Measurements from ENCODE around the gene UBC. TPM values are rescaled to one million over a fixed set of nuclear protein-coding genes. Genes with fewer than 3 reads are reported as not detected.

Gene UBC
- total RNA-seq, 1 experiment from 2014 or later = 1,051 TPM

- H3K36me3 ChIP-seq (replicated peaks; ENCODE audit: control insufficient read depth, insufficient read depth, low read length) = no peaks in the 10 kb centered on the region
- no peak for DNase-seq
- no peak overlapping the region for H3K4me3 ChIP-seq (ENCODE audit: insufficient read depth, low read depth, low read length)
- no peaks in the 10 kb centered on the region for H3K27me3 ChIP-seq (ENCODE audit: control insufficient read depth, insufficient read depth, low read length)
These were observed 42.3 kb downstream of the UBC start for GRCh38 chr12:124872068-124872719.

DNA sequence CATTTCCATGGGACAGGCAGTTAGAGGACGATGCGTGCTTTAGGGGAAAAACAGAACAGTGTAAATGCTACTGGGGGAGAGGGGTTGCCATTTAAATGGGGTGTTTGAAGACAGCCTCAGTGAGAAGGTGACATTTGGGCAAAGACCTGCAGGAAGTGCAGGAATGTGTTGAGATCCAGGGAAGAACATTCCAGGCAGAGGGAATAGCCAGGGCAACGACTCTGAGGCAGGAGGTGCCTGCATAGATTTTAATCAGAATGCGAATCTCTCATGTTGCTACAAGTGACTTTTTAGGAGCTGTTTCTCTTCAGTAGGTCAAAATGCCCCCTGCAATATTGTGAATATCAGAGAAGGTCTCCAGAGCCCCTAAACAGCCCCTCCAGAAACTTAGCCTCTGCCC is 43.2 kb downstream of the UBC start:
- DNase-seq = no peak
- no peak overlapping the region for H3K4me3 ChIP-seq (ENCODE audit: insufficient read depth, low read depth, low read length)
- no peaks in the 10 kb centered on the region for H3K36me3 ChIP-seq (replicated peaks; ENCODE audit: control insufficient read depth, insufficient read depth, low read length)
- no peaks in the 10 kb centered on the region for H3K27me3 ChIP-seq (ENCODE audit: control insufficient read depth, insufficient read depth, low read length)

DNA sequence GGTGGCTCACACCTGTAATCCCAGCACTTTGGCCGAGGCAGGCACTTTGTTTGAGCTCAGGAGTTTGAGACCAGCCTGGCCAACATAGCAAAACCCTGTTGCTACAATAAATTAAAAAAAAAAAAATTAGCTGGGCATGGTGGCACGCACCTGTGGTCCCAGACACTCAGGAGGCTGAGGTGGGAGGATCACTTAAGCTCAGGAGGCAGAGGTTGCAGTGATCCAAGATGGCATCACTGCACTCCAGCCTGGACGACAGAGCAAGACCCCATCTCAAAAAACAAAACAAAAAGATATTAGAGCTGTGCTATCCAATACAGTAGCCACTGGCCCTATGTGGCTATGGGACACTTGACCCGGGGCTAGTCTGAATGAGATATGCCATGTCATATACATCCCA is 43.9 kb downstream of the UBC start:
- Histone ChIP-seq H3K27me3 (ENCODE audit: control insufficient read depth, insufficient read depth, low read length) (no peaks in the 10 kb centered on the region), H3K4me3 (ENCODE audit: insufficient read depth, low read depth, low read length) (no peak overlapping the region), H3K36me3 (replicated peaks; ENCODE audit: control insufficient read depth, insufficient read depth, low read length) (no peaks in the 10 kb centered on the region)
- DNase-seq = no peak

DNA sequence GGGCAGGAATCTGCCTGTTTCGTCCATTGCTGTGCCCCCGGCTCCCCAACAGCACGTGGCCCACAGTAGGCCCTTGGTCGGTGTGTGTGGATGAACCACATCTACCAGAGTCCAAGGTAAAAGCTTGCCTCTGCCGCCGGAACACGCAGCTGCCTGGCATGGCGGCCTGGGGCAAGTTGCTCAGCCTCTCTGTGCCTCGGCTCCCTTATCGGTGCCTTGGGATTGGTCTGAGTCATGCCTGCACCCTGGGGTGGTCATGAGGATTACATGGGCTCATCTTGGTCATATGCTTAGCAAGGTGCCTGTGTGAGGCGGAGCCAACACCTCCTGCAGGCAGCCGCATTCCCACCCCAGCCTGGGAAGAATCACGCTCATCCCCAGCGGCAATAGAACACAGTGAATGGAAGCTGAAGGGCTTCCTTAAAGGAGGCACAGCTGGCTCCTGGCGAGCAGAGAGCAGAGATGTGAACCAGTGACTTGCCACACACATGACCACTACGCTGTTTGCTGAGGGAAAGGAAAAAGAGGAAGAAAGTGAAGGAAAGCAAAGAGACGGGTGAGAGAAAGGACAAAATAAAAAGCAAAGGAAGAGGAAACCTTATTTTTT is 45.3 kb downstream of the UBC start:
- Histone ChIP-seq H3K36me3 (replicated peaks; ENCODE audit: control insufficient read depth, insufficient read depth, low read length) (no peaks in the 10 kb centered on the region), H3K27me3 (ENCODE audit: control insufficient read depth, insufficient read depth, low read length) (no peaks in the 10 kb centered on the region)
- peak; percentile 79 for DNase-seq

DNA sequence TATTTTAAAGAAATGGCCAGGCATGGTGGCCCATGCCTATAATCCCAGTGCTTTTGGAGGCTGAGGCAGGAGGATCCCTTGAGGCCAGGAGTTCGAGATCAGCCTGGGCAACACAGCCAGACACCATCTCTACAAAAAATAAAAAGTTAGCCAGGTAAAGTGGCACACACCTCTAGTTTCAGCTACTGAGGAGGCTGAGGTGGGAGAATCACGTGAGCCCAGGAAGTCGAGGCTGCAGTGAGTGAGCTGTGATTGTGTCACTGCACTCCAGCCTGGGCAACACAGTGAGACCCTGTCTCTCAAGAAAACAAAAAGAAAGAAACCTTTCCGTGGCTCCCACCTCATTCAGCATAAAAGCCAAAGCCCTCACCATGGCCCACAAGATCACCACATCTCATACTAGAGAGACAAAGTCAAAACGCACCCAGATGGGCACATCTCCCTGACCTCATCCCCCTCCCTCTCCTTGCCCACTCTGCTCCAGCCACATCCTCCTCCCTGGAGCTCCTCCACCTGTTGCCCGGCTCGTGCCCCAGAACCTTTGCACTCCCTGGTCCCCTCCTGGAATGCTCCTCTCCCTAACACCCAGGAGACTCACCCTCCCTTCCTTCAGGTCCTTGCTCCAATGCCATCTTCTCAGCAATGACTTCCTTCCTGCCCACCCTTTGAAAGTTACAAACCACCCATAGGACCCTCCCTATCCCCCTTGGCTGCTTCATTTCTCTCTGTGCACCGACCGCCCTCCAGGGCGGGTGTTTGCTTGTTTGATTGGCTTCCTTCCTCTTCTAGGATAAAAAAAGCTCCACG is 46.0 kb downstream of the UBC start:
- H3K36me3 ChIP-seq (replicated peaks; ENCODE audit: control insufficient read depth, insufficient read depth, low read length) = no peaks in the 10 kb centered on the region
- H3K4me3 ChIP-seq (ENCODE audit: insufficient read depth, low read depth, low read length) = no peak overlapping the region
- no peaks in the 10 kb centered on the region for H3K27me3 ChIP-seq (ENCODE audit: control insufficient read depth, insufficient read depth, low read length)
- peak; percentile 25 for DNase-seq

More for the DNA sequence above, 45.3 kb downstream of the UBC start:
- H3K4me3 ChIP-seq (ENCODE audit: insufficient read depth, low read depth, low read length) = no peak overlapping the region

DNA sequence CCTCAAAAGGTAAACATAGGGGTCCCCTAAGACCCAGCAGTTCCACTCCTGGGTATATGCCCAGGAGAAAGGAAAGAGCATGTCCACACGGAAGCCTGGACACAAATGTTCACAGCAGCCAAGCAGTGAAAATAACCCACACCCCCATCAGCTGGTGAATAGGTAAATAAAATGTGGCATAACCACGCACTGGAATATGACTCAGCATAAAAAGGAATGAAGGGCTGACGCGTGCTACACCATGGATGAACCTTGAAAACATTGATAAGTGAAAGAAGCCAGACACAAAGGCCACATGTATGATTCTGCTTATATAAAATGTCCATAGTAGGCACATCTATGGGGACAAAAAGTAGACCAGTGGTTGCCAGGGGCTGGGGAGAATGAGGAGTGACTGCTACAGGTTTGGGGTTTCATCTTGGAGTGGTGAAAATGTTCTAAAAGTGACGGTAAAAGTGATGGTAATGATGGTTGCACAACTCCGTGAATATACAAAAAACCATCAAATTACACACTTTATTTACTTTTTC is 47.0 kb downstream of the UBC start:
- no peak for DNase-seq
- Histone ChIP-seq H3K4me3 (ENCODE audit: insufficient read depth, low read depth, low read length) (no peak overlapping the region), H3K36me3 (replicated peaks; ENCODE audit: control insufficient read depth, insufficient read depth, low read length) (no peaks in the 10 kb centered on the region), H3K27me3 (ENCODE audit: control insufficient read depth, insufficient read depth, low read length) (peaks cover 2% of the 10 kb centered on the region; the same call in 1 of the 2 replicates)

- H3K27me3 ChIP-seq (ENCODE audit: control insufficient read depth, insufficient read depth, low read length) = peaks cover 2% of the 10 kb centered on the region; the same call in 1 of the 2 replicates
- no peak for DNase-seq
These were observed 47.5 kb downstream of the UBC start for GRCh38 chr12:124866883-124867400.

GRCh38 chr12:124866195-124866882 is 48.1 kb downstream of the UBC start:
- Histone ChIP-seq H3K27me3 (ENCODE audit: control insufficient read depth, insufficient read depth, low read length) (peaks cover 2% of the 10 kb centered on the region; the same call in 1 of the 2 replicates), H3K4me3 (ENCODE audit: insufficient read depth, low read depth, low read length) (no peak overlapping the region), H3K36me3 (replicated peaks; ENCODE audit: control insufficient read depth, insufficient read depth, low read length) (no peaks in the 10 kb centered on the region; the same call in 1 of the 2 replicates)
- DNase-seq = no peak

More at GRCh38 chr12:124866883-124867400, 47.5 kb downstream of the UBC start:
- Histone ChIP-seq H3K4me3 (ENCODE audit: insufficient read depth, low read depth, low read length) (no peak overlapping the region), H3K36me3 (replicated peaks; ENCODE audit: control insufficient read depth, insufficient read depth, low read length) (no peaks in the 10 kb centered on the region; the same call in 1 of the 2 replicates)

DNA sequence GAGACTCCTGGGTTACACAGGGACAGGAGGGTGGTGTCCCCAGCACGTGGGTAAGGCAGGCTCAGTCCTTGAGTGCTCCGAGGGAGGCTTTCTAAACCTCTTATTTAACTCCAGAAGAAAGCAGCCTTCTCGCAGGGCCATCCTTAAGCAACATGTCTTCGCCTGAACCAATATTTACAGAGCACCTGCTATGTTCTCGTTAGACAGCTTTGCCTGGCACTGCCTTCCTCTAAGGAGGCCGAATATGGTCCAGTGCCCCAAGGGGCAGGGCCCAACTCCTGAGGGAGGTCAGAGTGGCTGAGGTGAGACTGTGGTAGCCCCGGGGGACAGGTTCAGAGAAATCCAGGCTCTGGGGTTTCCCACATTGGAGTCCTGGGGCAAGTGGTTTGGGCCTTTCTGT is 48.7 kb downstream of the UBC start:
- no peak overlapping the region for H3K4me3 ChIP-seq (ENCODE audit: insufficient read depth, low read depth, low read length)
- no peak for DNase-seq
- H3K27me3 ChIP-seq (ENCODE audit: control insufficient read depth, insufficient read depth, low read length) = peaks cover 2% of the 10 kb centered on the region; the same call in 1 of the 2 replicates
- H3K36me3 ChIP-seq (replicated peaks; ENCODE audit: control insufficient read depth, insufficient read depth, low read length) = no peaks in the 10 kb centered on the region; the same call in 1 of the 2 replicates

GRCh38 chr12:124864326-124864752 is 50.1 kb downstream of the UBC start:
- Histone ChIP-seq H3K4me3 (ENCODE audit: insufficient read depth, low read depth, low read length) (peak overlapping the region; percentile 14), H3K36me3 (replicated peaks; ENCODE audit: control insufficient read depth, insufficient read depth, low read length) (peaks cover 2% of the 10 kb centered on the region), H3K27me3 (ENCODE audit: control insufficient read depth, insufficient read depth, low read length) (peaks cover 2% of the 10 kb centered on the region; the same call in 1 of the 2 replicates)
- DNase-seq = peak; percentile 32

DNA sequence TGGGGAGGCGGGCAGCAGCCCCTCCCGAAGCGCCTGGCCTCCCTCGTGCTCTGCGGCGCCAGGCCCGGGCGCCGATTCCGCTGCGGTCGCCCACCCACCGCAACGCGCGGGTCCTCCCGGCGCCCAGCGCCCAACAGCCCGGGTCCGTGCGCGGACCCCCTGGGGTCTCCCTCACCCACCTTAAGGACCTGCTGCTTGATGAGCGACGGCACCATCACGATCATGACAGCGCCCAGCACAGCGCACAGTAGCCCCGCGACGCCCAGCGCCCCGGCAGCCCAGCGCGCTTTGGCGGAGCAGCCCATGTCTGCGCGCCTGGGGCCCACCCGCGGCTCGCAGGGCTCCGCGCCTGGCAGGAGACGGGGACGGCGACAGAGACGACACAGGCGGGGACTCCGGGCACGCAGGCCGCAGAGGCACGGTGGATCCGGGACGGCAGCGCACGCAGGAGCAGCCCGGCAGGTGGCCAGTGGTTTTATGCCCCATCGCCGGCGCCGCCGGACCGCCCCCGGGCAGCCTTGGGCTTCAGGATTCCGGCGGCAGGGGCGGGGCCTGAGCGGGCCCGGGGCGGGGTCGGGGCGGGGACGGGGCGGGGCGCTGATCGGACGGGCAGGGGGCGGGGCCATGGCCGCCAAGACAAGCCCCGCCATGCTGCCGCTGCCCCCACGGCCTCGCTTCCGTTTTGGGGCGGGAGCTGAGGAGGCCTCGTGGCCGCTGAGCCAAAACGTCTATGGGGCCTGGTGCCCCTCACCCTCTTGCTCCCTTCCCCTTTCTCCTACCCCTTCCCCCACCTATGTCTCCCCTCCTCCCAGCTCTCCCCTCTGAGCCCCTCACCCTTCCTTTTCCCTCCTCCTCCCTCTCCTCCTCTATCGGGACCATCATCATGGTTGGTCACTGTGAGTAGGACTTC is 50.8 kb downstream of the UBC start, which contains the start of gene SCARB1:
Gene SCARB1 (minus strand): TSS at position 449 of the 910 bp plus-strand sequence. CDS start 144 bp downstream, at position 305.
- DNase-seq = peak; percentile 100
- Histone ChIP-seq H3K4me3 (ENCODE audit: insufficient read depth, low read depth, low read length) (peak within 1 kb of the TSS; percentile 86), H3K27me3 (ENCODE audit: control insufficient read depth, insufficient read depth, low read length) (peaks cover 2% of the 10 kb centered on the region; the same call in 1 of the 2 replicates), H3K36me3 (replicated peaks; ENCODE audit: control insufficient read depth, insufficient read depth, low read length) (peaks cover 2% of the 10 kb centered on the region)

GRCh38 chr12:124862768-124863415 is 51.6 kb downstream of the UBC start:
- peak; percentile 67 for DNase-seq
- H3K36me3 ChIP-seq (replicated peaks; ENCODE audit: control insufficient read depth, insufficient read depth, low read length) = peaks cover 2% of the 10 kb centered on the region
- peaks cover 2% of the 10 kb centered on the region; the same call in 1 of the 2 replicates for H3K27me3 ChIP-seq (ENCODE audit: control insufficient read depth, insufficient read depth, low read length)
- H3K4me3 ChIP-seq (ENCODE audit: insufficient read depth, low read depth, low read length) = peak overlapping the region; percentile 86
